SK-N-SH (cell line): Measurements from ENCODE around the gene KCNS1.
A peak's percentile ranks its signal among the peaks of the same experiment; 100 is the strongest.

Source experiments
- CTCF ChIP-seq: fragments of 200-600 bp; sonication (generic); IDR thresholded peaks from 2 replicates; pipeline ENCODE4 v1.6.1; 2017; ENCODE audit warnings: antibody characterized with exemption, mild to moderate bottlenecking, moderate library complexity
- EZH2phosphoT487 ChIP-seq: fragments of 200-600 bp; sonication (generic); IDR thresholded peaks from 2 replicates; pipeline ENCODE4 v1.6.1; 2017; ENCODE audit warnings: low read depth, mixed run types, mild to moderate bottlenecking, antibody characterized with exemption, moderate library complexity, borderline replicate concordance
- FOSL2 ChIP-seq: IDR thresholded peaks from 2 replicates; pipeline ENCODE4 v1.4.0; 2012; ENCODE audit warnings: low read depth, mild to moderate bottlenecking, moderate library complexity, borderline replicate concordance
- GATA2 ChIP-seq: sonication (generic); formaldehyde crosslinking; IDR thresholded peaks from 2 replicates; pipeline ENCODE4 v1.5.0; 2020; ENCODE audit warnings: mild to moderate bottlenecking, missing genetic modification reagents
- MAX ChIP-seq: IDR thresholded peaks from 2 replicates; pipeline ENCODE4 v1.4.0; 2012; ENCODE audit warnings: low read depth
- MXI1 ChIP-seq: IDR thresholded peaks from 2 replicates; pipeline ENCODE4 v1.6.1; 2012; ENCODE audit warnings: mild to moderate bottlenecking, low read depth, low read length, improper control_type of control experiment
- NFIC ChIP-seq: IDR thresholded peaks from 2 replicates; pipeline ENCODE4 v1.4.0; 2012; ENCODE audit warnings: borderline replicate concordance
- POLR2AphosphoS5 ChIP-seq: IDR thresholded peaks from 2 replicates; pipeline ENCODE4 v1.6.1; 2012; ENCODE audit warnings: low read depth, low read length
- RCOR1 ChIP-seq: fragments of 150-350 bp; IDR thresholded peaks from 2 replicates; pipeline ENCODE4 v1.6.1; 2017; ENCODE audit warnings: antibody characterized with exemption, low read length
- REST ChIP-seq: IDR thresholded peaks from 2 replicates; pipeline ENCODE4 v1.6.1; 2012; ENCODE audit warnings: mild to moderate bottlenecking, low read depth, low read length, moderate library complexity
- SIN3A ChIP-seq: IDR thresholded peaks from 2 replicates; pipeline ENCODE4 v1.6.1; 2012; ENCODE audit warnings: low read depth, mild to moderate bottlenecking, low read length, moderate library complexity, borderline replicate concordance
- YY1 ChIP-seq: IDR thresholded peaks from 2 replicates; pipeline ENCODE4 v1.4.0; 2012; ENCODE audit warnings: low read depth, mild to moderate bottlenecking
- TF ChIP-seq, protein P1 (sequence below): fragments of 150-350 bp; IDR thresholded peaks from 2 replicates; pipeline ENCODE4 v1.6.1; 2017; ENCODE audit warnings: antibody characterized with exemption, low read length, low read depth, borderline replicate concordance

GRCh38 chr20:45104786-45105185 lies 3.9 kb upstream of the KCNS1 start:
- TF ChIP-seq CTCF (no peak), MAX (peak; percentile 80), EZH2phosphoT487 (no peak), REST (no peak), YY1 (peak; percentile 64; the same call in 1 of the 2 replicates), POLR2AphosphoS5 (peak; percentile 58; the same call in 1 of the 2 replicates), SIN3A (peak; percentile 73; the same call in 1 of the 2 replicates), MXI1 (no peak), RCOR1 (no peak), GATA2 (CRISPR knock-in tag) (no peak), FOSL2 (peak; percentile 89), NFIC (peak; percentile 72; the same call in 1 of the 2 replicates)
- TF ChIP-seq, protein P1, sequence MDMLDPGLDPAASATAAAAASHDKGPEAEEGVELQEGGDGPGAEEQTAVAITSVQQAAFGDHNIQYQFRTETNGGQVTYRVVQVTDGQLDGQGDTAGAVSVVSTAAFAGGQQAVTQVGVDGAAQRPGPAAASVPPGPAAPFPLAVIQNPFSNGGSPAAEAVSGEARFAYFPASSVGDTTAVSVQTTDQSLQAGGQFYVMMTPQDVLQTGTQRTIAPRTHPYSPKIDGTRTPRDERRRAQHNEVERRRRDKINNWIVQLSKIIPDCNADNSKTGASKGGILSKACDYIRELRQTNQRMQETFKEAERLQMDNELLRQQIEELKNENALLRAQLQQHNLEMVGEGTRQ, result no peak
